Renal pelvis (tissue), 4 donors: ENCODE data around the gene ST3GAL3. TPM values are rescaled to one million over a fixed set of nuclear protein-coding genes. Genes with fewer than 3 reads are reported as not detected.
"Not testable (repeated sequence)": the region's sequence is repeated elsewhere in the genome, so short reads cannot be mapped to it uniquely, and the experiment has no call there.

Source experiments
- DNase-seq: peaks from one replicate; pipeline ENCODE4 v3.0.0-alpha.2; 2013
- polyA plus RNA-seq, 3 donors: library from polyadenylated mRNA; unstranded; fragments of 120-200 nt; gene quantifications; one replicate each; pipeline ENCODE4 v1.2.1, GENCODE V29; 2013; ENCODE audit not compliant: insufficient read length in 3 of 3

The ST3GAL3 gene
- polyA plus RNA-seq, 3 donors, result 19.2 to 27.2 (median 23.4) TPM

- no peak for DNase-seq
Measured at GRCh38 chr1:43691871-43692815, 15.2 kb upstream of the ST3GAL3 start.

GRCh38 chr1:43693371-43693770 is 14.0 kb upstream of the ST3GAL3 start:
- DNase-seq, result no peak

- DNase-seq, result no peak
Measured at GRCh38 chr1:43699281-43699680, 8.1 kb upstream of the ST3GAL3 start.

GRCh38 chr1:43703836-43704235 is 3.5 kb upstream of the ST3GAL3 start:
- DNase-seq, result no peak

- no peak for DNase-seq
Measured at GRCh38 chr1:43704838-43705237, 2.5 kb upstream of the ST3GAL3 start.

GRCh38 chr1:43705334-43705733 is 2.0 kb upstream of the ST3GAL3 start:
- no peak for DNase-seq

GRCh38 chr1:43705982-43706597 is 1.2 kb upstream of the ST3GAL3 start:
- no peak for DNase-seq

GRCh38 chr1:43706598-43707189 is 642 bp upstream of the ST3GAL3 start:
- DNase-seq, result no peak

GRCh38 chr1:43708002-43708410 is 670 bp downstream of the ST3GAL3 start:
- DNase-seq, result peak; percentile 31

GRCh38 chr1:43711049-43711448 is 3.7 kb downstream of the ST3GAL3 start:
- no peak for DNase-seq

- DNase-seq, result no peak
Measured at GRCh38 chr1:43711524-43712386, 4.4 kb downstream of the ST3GAL3 start.

GRCh38 chr1:43716559-43717281 is 9.4 kb downstream of the ST3GAL3 start:
- no peak for DNase-seq

GRCh38 chr1:43719063-43719462 is 11.7 kb downstream of the ST3GAL3 start:
- DNase-seq, result no peak

GRCh38 chr1:43719670-43720419 is 12.5 kb downstream of the ST3GAL3 start:
- DNase-seq, result not testable (repeated sequence)

- no peak for DNase-seq
Measured at GRCh38 chr1:43722810-43723209, 15.5 kb downstream of the ST3GAL3 start.

- no peak for DNase-seq
Measured at GRCh38 chr1:43729816-43730463, 22.6 kb downstream of the ST3GAL3 start.

GRCh38 chr1:43731867-43732531 is 24.7 kb downstream of the ST3GAL3 start:
- DNase-seq, result no peak

- no peak for DNase-seq
Measured at GRCh38 chr1:43736819-43737218, 29.5 kb downstream of the ST3GAL3 start.

- no peak for DNase-seq
Measured at GRCh38 chr1:43742026-43742425, 34.7 kb downstream of the ST3GAL3 start.
